ENCODE measurements around the gene FCER2.

FCER2 gene

GRCh38 chr19:7677669-7678311 is 24.1 kb downstream of the FCER2 start:
- DNase-seq (ENCODE audit: low read depth, low spot score): no peak

GRCh38 chr19:7676854-7677253 is 25.1 kb downstream of the FCER2 start, which contains the start of gene MCEMP1:
MCEMP1 (plus strand) TSS chr19:7677090; CDS start chr19:7677121, 31 bp downstream.
- no peak for DNase-seq (ENCODE audit: low read depth, low spot score)

- DNase-seq (ENCODE audit: low read depth, low spot score): no peak
These were observed 25.6 kb downstream of the FCER2 start for GRCh38 chr19:7676376-7676775.

GRCh38 chr19:7674010-7675005 is 27.6 kb downstream of the FCER2 start:
- DNase-seq (ENCODE audit: low read depth, low spot score): no peak

GRCh38 chr19:7672522-7672921 is 29.4 kb downstream of the FCER2 start:
- no peak for DNase-seq (ENCODE audit: low read depth, low spot score)

GRCh38 chr19:7670790-7671189 is 31.1 kb downstream of the FCER2 start:
- no peak for DNase-seq (ENCODE audit: low read depth, low spot score)

- DNase-seq (ENCODE audit: low read depth, low spot score): no peak
These were observed 31.7 kb downstream of the FCER2 start for GRCh38 chr19:7670150-7670783.

- no peak for DNase-seq (ENCODE audit: low read depth, low spot score)
These were observed 32.3 kb downstream of the FCER2 start for GRCh38 chr19:7669641-7670040.

- no peak for DNase-seq (ENCODE audit: low read depth, low spot score)
These were observed 33.1 kb downstream of the FCER2 start, which contains the start of gene RETN for GRCh38 chr19:7668842-7669241. RETN (plus strand) TSS chr19:7669049; CDS start chr19:7669327, 278 bp downstream.

GRCh38 chr19:7665076-7665475 is 36.9 kb downstream of the FCER2 start:
- no peak for DNase-seq (ENCODE audit: low read depth, low spot score)

GRCh38 chr19:7663706-7664105 is 38.2 kb downstream of the FCER2 start:
- no peak for DNase-seq (ENCODE audit: low read depth, low spot score)

- no peak for DNase-seq (ENCODE audit: low read depth, low spot score)
These were observed 39.3 kb downstream of the FCER2 start for GRCh38 chr19:7662657-7663056.

- no peak for DNase-seq (ENCODE audit: low read depth, low spot score)
These were observed 40.0 kb downstream of the FCER2 start for GRCh38 chr19:7661744-7662538.

- DNase-seq (ENCODE audit: low read depth, low spot score): no peak
These were observed 43.7 kb downstream of the FCER2 start for GRCh38 chr19:7658219-7658686.

GRCh38 chr19:7657131-7657751 is 44.7 kb downstream of the FCER2 start:
- DNase-seq (ENCODE audit: low read depth, low spot score): no peak

GRCh38 chr19:7655581-7655980 is 46.4 kb downstream of the FCER2 start:
- no peak for DNase-seq (ENCODE audit: low read depth, low spot score)

GRCh38 chr19:7654401-7654800 is 47.5 kb downstream of the FCER2 start:
- no peak for DNase-seq (ENCODE audit: low read depth, low spot score)

GRCh38 chr19:7652061-7652641 is 49.8 kb downstream of the FCER2 start:
- no peak for DNase-seq (ENCODE audit: low read depth, low spot score)

GRCh38 chr19:7650148-7650547 is 51.8 kb downstream of the FCER2 start:
- no peak for DNase-seq (ENCODE audit: low read depth, low spot score)

- DNase-seq (ENCODE audit: low read depth, low spot score): no peak
These were observed 53.5 kb downstream of the FCER2 start for GRCh38 chr19:7648265-7649014.

Data from iPS DF 19.7 (cell line).